Neutrophil (primary cell): Measurements from ENCODE around the gene MCL1.

Source experiments
- H3K27ac ChIP-seq: fragments of 200-600 bp; sonication (generic); 2 replicates; pipeline ENCODE4 v1.5.1; 2016; ENCODE audit warnings: mild to moderate bottlenecking, moderate library complexity
- H3K27me3 ChIP-seq: fragments of 200-600 bp; sonication (generic); 2 replicates; pipeline ENCODE4 v1.6.0; 2016; ENCODE audit warnings: mild to moderate bottlenecking
- H3K36me3 ChIP-seq: fragments of 200-600 bp; sonication (generic); 2 replicates; pipeline ENCODE4 v1.5.1; 2017
- H3K4me1 ChIP-seq, 2 experiments: fragments of 200-600 bp in 1 of 2; sonication (generic) in 1 of 2; 1 replicate in 1 of 2; 2 replicates in 1 of 2; pipeline versions ENCODE4 v1.5.1 to v1.6.1; 2013 to 2016; ENCODE audit warnings: low read depth in 1 of 2, low read length in 1 of 2, mild to moderate bottlenecking in 1 of 2, moderate library complexity in 1 of 2; ENCODE audit not compliant: control insufficient read depth in 1 of 2, insufficient read depth in 1 of 2
- H3K4me3 ChIP-seq, 2 experiments: fragments of 200-600 bp in 1 of 2; sonication (generic) in 1 of 2; 1 replicate in 1 of 2; 2 replicates in 1 of 2; pipeline ENCODE4 v1.5.1; 2013 to 2016; ENCODE audit warnings: low read depth in 1 of 2, low read length in 1 of 2, mild to moderate bottlenecking in 1 of 2, moderate library complexity in 1 of 2
- H3K9me3 ChIP-seq: fragments of 200-600 bp; sonication (generic); 2 replicates; pipeline ENCODE4 v1.5.1; 2016
- TF ChIP-seq, protein P1 (sequence below): fragments of 200-600 bp; sonication (generic); IDR thresholded peaks from 2 replicates; pipeline ENCODE4 v1.5.1; 2016; ENCODE audit warnings: antibody characterized with exemption

The MCL1 gene

GRCh38 chr1:150578272-150579109, 919 bp downstream of the MCL1 start:
- TF ChIP-seq, protein P1, sequence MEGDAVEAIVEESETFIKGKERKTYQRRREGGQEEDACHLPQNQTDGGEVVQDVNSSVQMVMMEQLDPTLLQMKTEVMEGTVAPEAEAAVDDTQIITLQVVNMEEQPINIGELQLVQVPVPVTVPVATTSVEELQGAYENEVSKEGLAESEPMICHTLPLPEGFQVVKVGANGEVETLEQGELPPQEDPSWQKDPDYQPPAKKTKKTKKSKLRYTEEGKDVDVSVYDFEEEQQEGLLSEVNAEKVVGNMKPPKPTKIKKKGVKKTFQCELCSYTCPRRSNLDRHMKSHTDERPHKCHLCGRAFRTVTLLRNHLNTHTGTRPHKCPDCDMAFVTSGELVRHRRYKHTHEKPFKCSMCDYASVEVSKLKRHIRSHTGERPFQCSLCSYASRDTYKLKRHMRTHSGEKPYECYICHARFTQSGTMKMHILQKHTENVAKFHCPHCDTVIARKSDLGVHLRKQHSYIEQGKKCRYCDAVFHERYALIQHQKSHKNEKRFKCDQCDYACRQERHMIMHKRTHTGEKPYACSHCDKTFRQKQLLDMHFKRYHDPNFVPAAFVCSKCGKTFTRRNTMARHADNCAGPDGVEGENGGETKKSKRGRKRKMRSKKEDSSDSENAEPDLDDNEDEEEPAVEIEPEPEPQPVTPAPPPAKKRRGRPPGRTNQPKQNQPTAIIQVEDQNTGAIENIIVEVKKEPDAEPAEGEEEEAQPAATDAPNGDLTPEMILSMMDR: no peak
- no peaks in the 10 kb centered on the region for H3K27me3 ChIP-seq
- H3K36me3 ChIP-seq: peaks cover 57% of the 10 kb centered on the region
- H3K4me1 ChIP-seq: peaks cover 41 to 49% of the 10 kb centered on the region in 2 experiments
- H3K9me3 ChIP-seq: no peaks in the 10 kb centered on the region
- H3K27ac ChIP-seq: peak overlapping the region; percentile 100
- peak overlapping the region; percentile 80 to 97 for H3K4me3 ChIP-seq

GRCh38 chr1:150577557-150578271, 1.7 kb downstream of the MCL1 start:
- Histone ChIP-seq H3K9me3 (no peaks in the 10 kb centered on the region), H3K36me3 (peaks cover 65% of the 10 kb centered on the region), H3K27me3 (no peaks in the 10 kb centered on the region), H3K4me1 (peaks cover 47 to 55% of the 10 kb centered on the region in 2 experiments), H3K27ac (peak overlapping the region; percentile 100), H3K4me3 (peak overlapping the region; percentile 80 to 97)
- TF ChIP-seq, protein P1: no peak

- H3K27ac ChIP-seq: peak overlapping the region; percentile 100
- H3K36me3 ChIP-seq: peaks cover 72% of the 10 kb centered on the region
- H3K4me1 ChIP-seq: peaks cover 55 to 59% of the 10 kb centered on the region in 2 experiments
- TF ChIP-seq, protein P1: no peak
- H3K9me3 ChIP-seq: no peaks in the 10 kb centered on the region
- no peaks in the 10 kb centered on the region for H3K27me3 ChIP-seq
- peak overlapping the region; percentile 80 to 97 for H3K4me3 ChIP-seq
Measured at GRCh38 chr1:150576794-150577556, 2.4 kb downstream of the MCL1 start.

- peaks cover 79% of the 10 kb centered on the region for H3K36me3 ChIP-seq
- no peaks in the 10 kb centered on the region for H3K27me3 ChIP-seq
- no peaks in the 10 kb centered on the region for H3K9me3 ChIP-seq
- TF ChIP-seq, protein P1: no peak
- H3K4me1 ChIP-seq: peaks cover 57 to 61% of the 10 kb centered on the region in 2 experiments
- peak overlapping the region; percentile 100 for H3K27ac ChIP-seq
- peak overlapping the region; percentile 80 to 97 for H3K4me3 ChIP-seq
Measured at GRCh38 chr1:150576367-150576711, 3.1 kb downstream of the MCL1 start.
